HG03280 (cell line): ENCODE results near the gene ACAA2.
A peak's percentile ranks its signal among the peaks of the same experiment; 100 is the strongest.
"Not testable (repeated sequence)": the region's sequence is repeated elsewhere in the genome, so short reads cannot be mapped to it uniquely, and the experiment has no call there.

Source experiments
- ATAC-seq: cut with Tn5 transposase; IDR thresholded peaks from one replicate; pipeline ENCODE4 v1.9.1; 2021; ENCODE audit warnings: mild to moderate bottlenecking, moderate library complexity; ENCODE audit not compliant: unreplicated experiment

The ACAA2 gene

DNA sequence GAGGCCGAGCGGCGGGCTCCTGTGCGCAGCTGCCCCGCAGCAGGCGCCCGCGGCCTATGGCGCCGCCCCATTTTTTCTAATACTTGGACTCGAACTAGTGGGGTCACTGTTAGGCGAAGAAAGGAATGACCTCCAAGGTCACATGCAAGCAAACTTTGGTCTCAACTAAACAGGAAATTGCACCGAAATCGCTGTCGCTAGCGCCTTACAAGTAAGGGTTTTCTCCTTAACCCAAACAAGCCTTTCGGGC, 339 bp downstream of the ACAA2 start:
- ATAC-seq, result peak; percentile 35

DNA sequence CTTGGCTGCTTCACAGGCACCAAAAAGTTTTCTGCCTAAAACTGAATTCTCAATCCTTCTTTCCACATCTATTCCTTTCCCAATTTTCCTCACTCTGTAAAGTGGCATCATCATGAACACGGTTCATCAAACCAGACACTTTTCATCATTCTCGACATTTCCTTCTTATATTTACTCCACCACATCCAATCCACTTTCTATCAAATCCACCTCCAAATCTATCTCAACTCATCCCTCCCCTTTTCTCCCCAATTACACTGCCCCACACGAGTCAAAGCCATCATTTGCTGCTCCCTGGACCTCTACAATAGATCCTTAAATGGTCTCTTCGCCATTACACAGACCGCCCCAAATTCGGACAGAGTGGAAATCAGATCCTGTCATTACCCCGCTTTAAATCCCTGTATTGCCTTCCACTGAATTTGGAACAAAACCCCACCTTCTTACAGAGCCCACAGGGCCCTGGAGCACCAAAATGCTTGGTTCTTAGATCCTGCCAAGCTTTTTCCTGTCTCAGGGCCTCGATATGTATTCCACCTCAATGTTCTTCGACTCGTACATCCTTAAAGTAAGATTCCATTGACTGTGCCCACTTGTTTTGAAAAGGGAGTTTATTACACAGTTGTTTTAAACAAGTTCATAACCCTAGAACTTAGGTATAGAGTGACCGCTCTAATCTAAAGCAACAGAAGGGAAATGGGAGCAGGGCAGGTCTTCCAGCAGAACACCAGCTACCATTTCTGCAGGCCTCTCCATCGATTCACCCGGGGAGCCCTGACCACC, 856 bp downstream of the ACAA2 start:
- ATAC-seq, result no peak

DNA sequence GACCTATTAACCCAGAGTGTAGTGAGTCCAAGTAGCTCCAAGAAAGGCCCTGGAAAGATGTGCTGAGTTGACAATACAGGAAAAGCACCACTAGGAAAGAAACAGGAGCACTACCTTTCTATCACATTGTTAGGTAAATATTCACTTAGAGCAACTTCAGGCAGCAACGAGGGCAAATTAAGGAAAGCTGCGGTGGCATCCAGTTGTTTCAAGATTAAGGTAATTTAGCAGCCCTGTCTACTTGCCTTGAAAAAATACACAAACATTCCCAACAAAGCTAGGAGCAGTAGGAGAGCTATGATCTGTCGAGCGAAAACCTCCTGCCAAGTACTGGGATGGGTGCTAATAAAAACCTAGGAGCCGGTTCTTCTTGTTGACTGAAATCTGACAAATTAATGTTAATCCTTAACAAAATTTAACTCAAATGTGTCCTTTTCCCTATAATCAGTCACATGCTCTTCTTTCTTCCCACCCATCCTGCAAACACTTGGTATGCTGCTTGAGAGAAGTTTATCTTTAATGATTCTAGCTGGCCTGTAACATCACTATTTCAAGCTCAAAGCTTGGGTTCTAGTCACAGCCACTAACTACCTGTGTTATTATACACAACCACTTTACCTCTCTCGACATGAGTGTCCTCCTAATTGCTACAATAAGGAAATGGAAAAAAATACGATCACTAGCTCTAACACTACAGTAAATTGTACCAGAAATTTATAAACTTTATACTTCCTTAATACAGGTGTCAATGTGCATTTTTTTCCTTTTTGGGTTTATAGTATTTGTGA, 2.0 kb downstream of the ACAA2 start:
- ATAC-seq, result no peak

DNA sequence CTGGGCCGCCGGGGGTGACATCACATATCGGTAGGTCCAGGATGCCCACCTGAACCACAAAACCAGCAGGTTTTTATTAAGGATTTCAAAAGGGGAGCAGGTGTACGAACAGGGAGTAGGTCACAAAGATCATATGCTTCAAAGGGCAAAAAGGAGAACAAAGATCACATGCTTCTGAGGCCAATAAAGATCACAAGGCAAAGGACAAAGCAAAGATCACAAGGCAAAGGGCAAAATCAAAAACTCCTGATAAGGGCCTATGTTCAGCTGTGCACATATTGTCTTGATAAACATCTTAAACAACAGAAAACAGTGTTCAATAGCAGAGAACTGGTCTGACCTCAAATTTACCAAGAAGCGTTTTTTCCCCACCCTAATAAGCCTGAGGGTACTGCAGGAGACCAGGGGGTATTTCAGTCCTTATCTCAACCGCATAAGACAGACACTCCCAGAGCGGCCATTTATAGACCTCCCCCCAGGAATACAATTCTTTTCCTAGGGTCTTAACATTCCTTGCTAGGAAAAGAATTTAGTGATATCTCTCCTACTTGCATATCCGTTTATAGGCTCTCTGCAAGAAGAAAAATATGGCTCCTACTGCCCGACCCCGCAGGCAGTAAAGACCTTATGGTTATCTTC, 4.7 kb downstream of the ACAA2 start:
- ATAC-seq, result not testable (repeated sequence)

DNA sequence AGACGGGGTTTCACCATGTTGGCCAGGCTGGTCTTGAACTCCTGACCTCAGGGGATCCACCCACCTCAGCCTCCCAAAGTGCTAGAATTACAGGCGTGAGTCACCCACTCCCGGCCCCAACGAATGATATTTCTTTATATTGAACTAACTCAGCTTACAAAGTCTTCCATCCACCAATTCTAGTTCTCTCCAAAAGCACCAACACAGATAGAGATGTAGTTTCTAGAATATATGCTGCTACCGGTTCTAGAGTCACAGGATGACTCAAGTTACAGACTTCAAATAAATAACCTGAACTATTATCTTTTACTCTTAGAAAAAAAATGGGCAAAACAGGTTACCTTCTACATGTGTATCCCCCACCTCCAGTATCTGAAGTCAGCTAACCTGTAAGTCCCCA, 9.2 kb downstream of the ACAA2 start:
- no peak for ATAC-seq

DNA sequence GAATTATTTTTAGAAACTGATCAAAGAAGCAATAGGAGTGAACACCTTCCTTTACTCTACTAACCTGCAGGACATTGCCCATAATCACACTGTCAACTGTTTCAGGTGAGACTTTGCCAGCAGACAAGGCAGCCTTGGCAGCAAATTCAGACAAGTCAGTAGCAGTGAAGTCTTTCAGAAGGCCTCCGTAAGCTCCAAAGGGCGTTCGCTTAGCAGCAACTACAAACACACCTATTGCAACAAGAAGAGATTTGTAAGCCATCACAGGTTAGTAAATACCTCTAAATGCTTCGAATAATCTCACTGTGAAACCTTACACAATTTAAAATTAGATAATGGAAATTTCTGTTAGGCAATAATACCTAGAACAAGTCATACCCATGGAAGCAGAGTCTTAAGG, 10.7 kb downstream of the ACAA2 start:
- no peak for ATAC-seq

DNA sequence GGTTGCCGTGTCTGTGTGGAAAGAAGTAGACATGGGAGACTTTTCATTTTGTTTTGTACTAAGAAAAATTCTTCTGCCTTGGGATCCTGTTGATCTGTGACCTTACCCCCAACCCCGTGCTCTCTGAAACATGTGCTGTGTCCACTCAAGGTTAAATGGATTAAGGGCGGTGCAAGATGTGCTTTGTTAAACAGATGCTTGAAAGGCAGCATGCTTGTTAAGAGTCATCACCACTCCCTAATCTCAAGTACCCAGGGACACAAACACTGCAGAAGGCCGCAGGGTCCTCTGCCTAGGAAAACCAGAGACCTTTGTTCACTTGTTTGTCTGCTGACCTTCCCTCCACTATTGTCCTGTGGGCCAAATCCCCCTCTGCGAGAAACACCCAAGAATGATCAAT, 12.8 kb downstream of the ACAA2 start:
- ATAC-seq, result not testable (repeated sequence)

DNA sequence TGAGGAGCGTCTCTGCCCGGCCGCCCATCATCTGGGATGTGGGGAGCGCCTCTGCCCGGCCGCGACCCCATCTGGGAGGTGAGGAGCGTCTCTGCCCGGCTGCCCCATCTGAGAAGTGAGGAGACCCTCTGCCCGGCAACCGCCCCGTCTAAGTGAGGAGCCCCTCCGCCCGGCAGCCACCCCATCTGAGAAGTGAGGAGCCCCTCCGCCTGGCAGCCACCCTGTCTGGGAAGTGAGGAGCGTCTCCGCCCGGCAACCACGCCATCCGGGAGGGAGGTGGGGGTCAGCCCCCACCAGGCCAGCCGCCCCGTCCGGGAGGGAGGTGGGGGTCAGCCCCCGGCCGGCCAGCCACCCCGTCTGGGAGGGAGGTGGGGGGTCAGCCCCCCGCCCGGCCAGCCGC, 13.5 kb downstream of the ACAA2 start:
- not testable (repeated sequence) for ATAC-seq

DNA sequence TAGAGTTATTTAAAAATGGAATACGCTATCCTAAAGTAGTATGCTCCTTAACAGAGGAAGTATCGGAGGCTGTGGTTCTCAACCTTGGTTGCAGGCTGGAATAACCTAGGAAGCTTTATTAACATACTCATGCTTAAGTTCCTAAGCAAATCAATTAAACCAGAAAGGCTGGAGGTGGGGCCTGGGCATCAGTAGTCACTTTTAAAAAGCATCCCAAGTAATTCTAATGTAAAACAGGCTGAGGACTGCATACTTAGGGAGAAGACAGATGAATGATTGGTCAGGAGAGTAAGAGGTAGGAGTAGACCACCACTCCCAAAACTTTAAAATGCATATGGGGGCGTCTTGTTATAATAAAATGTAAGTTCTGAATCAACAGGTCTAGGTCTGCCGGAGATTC, 15.3 kb downstream of the ACAA2 start:
- no peak for ATAC-seq

DNA sequence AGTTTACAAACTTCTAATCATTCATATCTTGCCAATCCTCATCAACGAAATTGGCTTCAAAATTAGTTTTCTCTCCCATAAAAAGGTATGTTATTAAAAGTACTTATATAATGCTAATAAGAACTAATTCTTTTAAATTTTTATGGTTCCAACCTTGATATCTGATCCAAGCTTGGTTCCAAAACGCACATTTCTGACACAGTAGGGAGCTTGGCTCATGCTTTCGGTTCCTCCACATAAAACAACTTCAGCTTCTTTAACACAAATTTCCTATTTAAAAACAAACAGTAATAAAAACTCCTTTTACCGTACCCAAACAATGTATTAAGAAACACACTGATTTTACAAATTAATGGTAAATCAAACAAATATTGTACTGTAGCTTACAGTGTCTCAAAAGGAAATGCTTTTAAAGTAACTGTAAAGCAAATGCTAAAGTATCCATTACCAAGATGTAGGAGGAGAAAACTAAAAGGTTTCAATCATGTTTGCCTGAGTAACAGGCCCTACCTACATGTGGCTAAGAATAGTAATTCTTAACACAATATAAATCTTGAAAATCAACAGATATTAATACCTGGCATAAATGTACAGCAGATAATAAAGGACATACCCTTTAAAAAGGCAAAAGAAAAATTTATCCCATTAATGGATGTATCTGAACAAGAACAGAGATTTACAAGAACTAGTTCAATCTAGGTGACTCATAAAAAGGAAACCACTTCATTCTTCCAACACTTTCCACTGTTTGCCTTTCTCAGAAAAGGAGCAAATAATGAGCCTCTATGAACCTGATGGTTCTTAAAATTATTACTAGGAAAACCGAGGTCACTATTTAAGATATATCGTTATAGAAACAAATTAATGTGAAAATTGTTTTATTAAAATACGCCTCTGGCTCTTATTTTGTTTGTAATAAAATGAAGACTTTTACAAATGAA, 17.5 kb downstream of the ACAA2 start:
- ATAC-seq, result no peak

DNA sequence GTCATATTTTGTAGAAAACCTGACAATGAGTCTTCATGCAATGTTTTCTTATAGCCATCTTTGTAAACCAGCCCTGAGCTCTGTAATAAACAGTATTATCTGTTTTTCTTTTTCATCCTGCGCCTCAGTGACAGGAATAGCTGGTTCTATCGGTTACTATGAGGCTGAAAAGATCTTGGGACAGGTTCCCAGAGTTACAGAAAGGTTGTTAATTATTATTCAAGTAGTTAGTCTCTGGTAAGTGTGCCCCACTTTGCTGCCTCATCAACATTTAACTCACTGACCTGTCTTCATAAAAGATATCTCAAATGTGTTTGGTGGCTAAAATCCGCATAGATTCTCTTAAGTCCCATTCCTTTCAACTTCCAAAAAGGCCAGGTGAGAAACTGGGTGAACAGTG, 18.6 kb downstream of the ACAA2 start:
- ATAC-seq, result no peak

DNA sequence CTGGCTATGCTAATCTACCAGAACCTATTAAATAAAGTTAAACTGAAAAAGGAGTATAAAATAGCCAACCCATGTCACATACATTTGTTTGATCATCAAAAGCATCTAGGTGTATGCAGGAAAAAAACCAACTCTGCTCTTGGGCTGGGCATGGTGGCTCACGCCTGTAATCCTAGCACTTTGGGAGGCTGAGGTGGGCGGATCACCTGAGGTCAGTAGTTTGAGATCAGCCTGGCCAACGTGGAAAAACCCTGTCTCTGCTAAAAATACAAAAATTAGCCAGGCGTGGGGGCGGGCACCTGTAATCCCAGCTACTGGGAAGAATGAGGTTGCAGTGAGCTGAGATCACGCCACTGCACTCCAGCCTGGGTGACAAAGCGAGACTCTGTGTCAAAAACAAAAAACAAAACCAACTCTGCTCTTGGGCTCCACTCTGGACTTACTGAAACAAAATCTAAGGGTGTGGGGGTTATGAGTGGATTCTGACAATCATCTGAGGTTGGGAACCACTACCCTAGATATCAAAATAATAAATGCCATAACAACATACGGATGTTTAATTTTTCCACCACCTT, 23.7 kb downstream of the ACAA2 start:
- not testable (repeated sequence) for ATAC-seq

DNA sequence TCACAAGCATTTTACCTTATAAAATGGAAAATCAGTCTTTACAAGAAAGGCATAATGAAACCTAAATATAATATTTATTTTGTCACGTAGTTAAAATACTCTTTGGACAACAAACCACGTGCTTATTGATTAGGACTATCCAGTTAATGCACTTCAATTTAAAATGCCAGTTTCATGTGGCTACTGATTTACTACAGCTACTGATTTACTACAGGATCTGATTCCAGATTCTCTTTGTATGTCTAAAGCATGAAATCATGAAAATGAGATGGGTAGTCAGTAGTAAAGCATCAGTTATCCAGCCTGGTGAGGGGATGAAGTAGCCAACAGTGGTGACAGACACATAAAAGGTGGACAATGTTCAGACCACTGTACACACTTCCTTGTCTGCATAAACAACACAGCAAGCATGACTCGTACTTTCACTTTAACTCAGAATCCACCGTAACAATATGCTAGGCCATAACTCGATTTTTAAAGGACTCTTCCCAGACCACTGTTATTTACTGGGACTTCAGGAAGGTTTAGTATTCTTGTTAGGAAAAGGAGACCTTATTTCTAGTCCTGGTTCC, 24.9 kb downstream of the ACAA2 start:
- peak; percentile 63 for ATAC-seq

DNA sequence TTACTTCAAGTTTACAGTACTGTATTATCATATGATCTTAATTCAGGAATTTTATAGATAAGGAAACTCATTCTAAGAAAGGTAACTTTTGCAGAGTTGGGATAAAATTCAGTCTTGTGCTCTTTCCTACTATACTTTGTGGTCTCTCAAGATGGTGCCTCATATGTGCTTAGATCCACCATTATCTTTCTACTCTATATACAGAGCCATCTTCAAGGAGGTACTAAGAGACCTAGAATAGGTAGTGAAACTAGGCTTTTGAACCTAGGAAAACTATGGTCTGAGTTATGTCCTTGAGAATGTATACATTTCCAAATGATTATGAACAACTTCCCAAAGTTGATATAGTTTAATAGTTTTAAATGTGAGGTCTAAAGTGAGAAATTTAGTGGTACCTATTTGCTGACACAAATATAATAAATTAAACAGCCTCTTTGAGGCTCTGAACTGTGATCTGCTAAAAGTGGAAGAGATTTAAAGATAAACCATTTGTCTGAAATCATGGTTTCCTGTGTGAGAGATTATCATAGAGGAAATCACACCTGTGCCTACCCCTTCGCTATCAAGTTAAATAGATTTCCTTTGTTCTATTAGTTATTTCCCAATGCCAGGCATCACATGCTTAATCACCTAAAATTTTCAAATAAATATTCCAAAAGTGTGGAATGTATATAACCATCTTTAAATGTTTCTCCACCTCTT, 27.2 kb downstream of the ACAA2 start:
- ATAC-seq, result no peak

DNA sequence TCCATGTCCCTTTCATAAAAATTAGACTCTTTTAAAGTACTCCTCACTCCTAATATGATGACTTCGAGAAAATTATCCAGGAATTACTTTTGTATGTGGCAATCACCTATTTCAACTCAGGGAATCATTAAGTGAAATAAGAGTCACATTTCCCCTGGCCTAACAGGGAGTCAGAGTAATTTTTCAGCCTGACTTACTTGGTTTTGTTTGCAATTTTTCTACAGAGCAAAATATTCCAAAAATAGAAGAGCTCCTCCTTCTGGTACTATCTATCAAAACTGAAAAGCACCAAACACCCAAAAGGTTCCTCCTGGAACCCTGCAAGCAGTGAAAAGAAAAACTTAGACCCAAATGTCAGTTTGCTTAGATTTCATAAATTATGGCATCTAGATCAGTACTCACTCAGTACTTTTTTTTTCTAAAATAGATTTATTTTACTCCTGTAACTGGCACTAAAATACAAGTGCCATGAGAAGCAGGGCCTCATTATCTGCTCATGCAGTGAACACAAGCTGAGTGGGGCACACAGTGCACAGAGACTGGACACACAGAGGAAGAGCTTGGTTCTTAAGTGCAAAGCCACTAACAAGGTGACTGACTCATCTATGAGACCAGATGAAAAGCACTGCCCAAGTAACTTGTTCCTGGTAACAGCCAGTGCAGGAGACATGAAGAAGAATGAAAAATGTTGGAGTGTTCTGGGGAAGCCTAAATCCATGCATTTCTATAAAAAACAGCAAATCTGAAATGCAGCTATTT, 28.7 kb downstream of the ACAA2 start:
- ATAC-seq, result no peak

DNA sequence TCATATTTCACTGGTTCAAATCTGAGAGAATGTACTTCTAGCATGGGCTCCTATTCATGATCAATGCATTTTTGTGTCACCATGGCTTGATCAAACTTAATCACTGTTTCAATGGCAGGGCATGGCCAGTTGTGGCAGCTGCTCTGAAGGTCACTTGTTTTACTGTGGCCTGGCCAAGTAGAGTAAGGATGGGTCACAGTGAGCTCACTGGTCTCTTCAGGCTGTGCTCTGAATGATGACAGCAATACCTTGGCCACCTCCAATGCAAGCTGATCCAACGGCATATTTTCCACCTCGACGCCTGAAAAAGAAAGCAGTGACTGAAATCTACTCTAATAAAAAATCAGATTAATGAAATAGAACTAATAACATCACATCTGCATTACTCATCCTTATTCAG, 29.7 kb downstream of the ACAA2 start:
- not testable (repeated sequence) for ATAC-seq

DNA sequence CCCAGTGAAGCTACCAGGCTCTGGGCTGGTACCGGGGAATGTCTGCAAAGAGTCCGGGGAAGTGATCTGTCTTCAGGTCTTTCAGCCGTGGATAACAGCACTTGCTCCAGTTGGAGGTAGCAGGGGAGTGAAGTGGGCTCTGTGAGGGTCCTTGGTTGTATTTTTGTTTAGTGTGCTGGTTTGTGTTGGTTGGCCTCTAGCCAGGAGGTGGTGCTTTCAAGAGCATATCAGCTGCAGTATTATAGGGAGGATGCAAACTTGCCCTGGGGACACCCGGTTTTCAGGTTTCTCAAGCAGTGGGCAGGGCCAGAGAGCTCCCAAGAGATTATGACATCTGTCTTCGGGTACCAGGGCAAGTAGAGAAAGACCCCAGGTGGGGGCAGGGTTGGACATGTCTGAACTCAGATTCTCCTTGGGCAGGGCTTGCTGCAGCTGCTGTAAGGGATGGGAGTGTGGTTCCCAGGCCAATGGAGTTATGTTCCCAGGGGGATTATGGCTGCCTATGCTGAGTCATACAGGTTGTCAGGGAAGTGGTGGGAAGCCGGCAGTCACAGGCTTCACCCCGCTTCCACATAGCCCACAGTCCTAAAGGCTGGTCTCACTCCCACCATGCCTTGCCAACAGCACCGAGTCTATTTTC, 34.4 kb downstream of the ACAA2 start:
- no peak for ATAC-seq

DNA sequence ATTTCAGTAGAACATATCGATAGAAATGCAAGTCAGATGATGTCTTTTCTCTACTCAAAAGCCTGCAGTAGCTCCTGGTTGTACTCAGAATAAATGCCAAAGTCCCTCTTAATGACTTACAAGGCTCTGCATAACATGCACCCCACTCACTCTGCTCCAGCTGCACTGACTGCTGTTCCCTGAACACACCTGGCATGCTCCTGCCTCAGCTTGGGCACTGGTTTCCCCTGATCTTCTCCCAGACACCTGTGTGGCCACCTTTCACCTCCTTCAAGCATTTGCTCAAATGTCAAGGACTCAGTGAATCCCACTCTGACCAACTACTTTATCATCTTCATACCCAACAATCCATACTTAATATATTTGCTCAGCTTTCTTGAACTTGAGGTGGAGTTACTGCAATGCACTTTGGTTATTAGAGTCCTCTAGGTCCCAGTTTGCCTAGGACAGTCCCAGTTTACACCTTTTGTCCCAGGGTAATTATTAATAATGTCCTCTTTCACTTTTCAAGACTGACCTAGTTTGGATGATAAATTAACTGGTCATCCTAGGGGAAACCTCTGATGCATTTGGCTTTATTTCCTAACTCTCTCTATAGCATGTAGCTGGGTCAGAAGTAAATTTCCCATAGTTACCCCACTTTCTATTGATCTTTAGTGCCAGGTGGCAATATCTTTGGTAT, 44.1 kb downstream of the ACAA2 start:
- no peak for ATAC-seq
